Effector CD4-positive, alpha-beta T cell (primary cell): ENCODE results near the gene FYB2. TPM values are rescaled to one million over a fixed set of nuclear protein-coding genes. Genes with fewer than 3 reads are reported as not detected.

Experiments used
- DNase-seq: peaks from one replicate; pipeline ENCODE4 v3.0.0-alpha.2; 2020
- total RNA-seq: gene quantifications from one replicate; lab custom pipeline; 2026; lab: John Stamatoyannopoulos, UW

The FYB2 gene
- not detected for total RNA-seq

- DNase-seq = no peak
Measured at GRCh38 chr1:56819387-56819899, at the start of gene FYB2. Gene FYB2 (minus strand): TSS chr1:56819404. CDS start chr1:56819290, 114 bp downstream.

GRCh38 chr1:56868761-56869160 is 49.6 kb upstream of the FYB2 start:
- no peak for DNase-seq

- no peak for DNase-seq
Measured at GRCh38 chr1:56867491-56867890, 48.3 kb upstream of the FYB2 start.

- DNase-seq = no peak
Measured at GRCh38 chr1:56866656-56867055, 47.5 kb upstream of the FYB2 start.

GRCh38 chr1:56864430-56864829 is 45.2 kb upstream of the FYB2 start:
- no peak for DNase-seq

- no peak for DNase-seq
Measured at GRCh38 chr1:56863265-56863992, 44.2 kb upstream of the FYB2 start.

- DNase-seq = no peak
Measured at GRCh38 chr1:56859287-56859686, 40.1 kb upstream of the FYB2 start.

GRCh38 chr1:56856186-56856585 is 37.0 kb upstream of the FYB2 start:
- DNase-seq = no peak

GRCh38 chr1:56855190-56855589 is 36.0 kb upstream of the FYB2 start:
- DNase-seq = no peak

- DNase-seq = no peak
Measured at GRCh38 chr1:56854521-56855099, 35.4 kb upstream of the FYB2 start, which contains the start of gene C8A. Gene C8A (plus strand): TSS chr1:56854797. CDS start chr1:56854902, 105 bp downstream.

- no peak for DNase-seq
Measured at GRCh38 chr1:56852476-56852875, 33.3 kb upstream of the FYB2 start.

GRCh38 chr1:56850922-56851321 is 31.7 kb upstream of the FYB2 start:
- DNase-seq = no peak

GRCh38 chr1:56850411-56850810 is 31.2 kb upstream of the FYB2 start:
- no peak for DNase-seq

GRCh38 chr1:56849750-56850149 is 30.5 kb upstream of the FYB2 start:
- DNase-seq = no peak

GRCh38 chr1:56845343-56845742 is 26.1 kb upstream of the FYB2 start:
- DNase-seq = no peak

GRCh38 chr1:56844545-56845136 is 25.4 kb upstream of the FYB2 start:
- no peak for DNase-seq

- no peak for DNase-seq
Measured at GRCh38 chr1:56843544-56843943, 24.3 kb upstream of the FYB2 start.

- DNase-seq = no peak
Measured at GRCh38 chr1:56838759-56839158, 19.6 kb upstream of the FYB2 start.

GRCh38 chr1:56837244-56837939 is 18.2 kb upstream of the FYB2 start:
- no peak for DNase-seq

- DNase-seq = no peak
Measured at GRCh38 chr1:56836359-56836758, 17.2 kb upstream of the FYB2 start.

GRCh38 chr1:56835657-56836056 is 16.5 kb upstream of the FYB2 start:
- DNase-seq = no peak

- DNase-seq = no peak
Measured at GRCh38 chr1:56834137-56834900, 15.1 kb upstream of the FYB2 start.

GRCh38 chr1:56833088-56833487 is 13.9 kb upstream of the FYB2 start:
- DNase-seq = no peak
